Measurements from ENCODE around the gene DPF3. TPM values are rescaled to one million over a fixed set of nuclear protein-coding genes. Genes with fewer than 3 reads are reported as not detected.
"Not testable (repeated sequence)": the region's sequence is repeated elsewhere in the genome, so short reads cannot be mapped to it uniquely, and the experiment has no call there.

Gene DPF3
- total RNA-seq, 2 experiments from 2014 or later, result 10.3 to 10.7 TPM

- peaks cover 6% of the 10 kb centered on the region for H3K27me3 Mint-ChIP-seq (ENCODE audit: low read depth)
- ATAC-seq, result no peak
- H3K9me3 Mint-ChIP-seq (ENCODE audit: insufficient read depth), result peaks cover 25% of the 10 kb centered on the region
- ChIA-PET CTCF (no interaction called here), POLR2A (no interaction called here)
- no peak for DNase-seq
- H3K27ac Mint-ChIP-seq, result no peak overlapping the region
- H3K36me3 Mint-ChIP-seq (ENCODE audit: low read depth), result peaks cover 26% of the 10 kb centered on the region
- H3K4me1 Mint-ChIP-seq (ENCODE audit: low read depth), result peaks cover 7% of the 10 kb centered on the region
- no peak overlapping the region for H3K4me3 Mint-ChIP-seq
Observed at GRCh38 chr14:72753879-72754400, 140.0 kb downstream of the DPF3 start.

DNA sequence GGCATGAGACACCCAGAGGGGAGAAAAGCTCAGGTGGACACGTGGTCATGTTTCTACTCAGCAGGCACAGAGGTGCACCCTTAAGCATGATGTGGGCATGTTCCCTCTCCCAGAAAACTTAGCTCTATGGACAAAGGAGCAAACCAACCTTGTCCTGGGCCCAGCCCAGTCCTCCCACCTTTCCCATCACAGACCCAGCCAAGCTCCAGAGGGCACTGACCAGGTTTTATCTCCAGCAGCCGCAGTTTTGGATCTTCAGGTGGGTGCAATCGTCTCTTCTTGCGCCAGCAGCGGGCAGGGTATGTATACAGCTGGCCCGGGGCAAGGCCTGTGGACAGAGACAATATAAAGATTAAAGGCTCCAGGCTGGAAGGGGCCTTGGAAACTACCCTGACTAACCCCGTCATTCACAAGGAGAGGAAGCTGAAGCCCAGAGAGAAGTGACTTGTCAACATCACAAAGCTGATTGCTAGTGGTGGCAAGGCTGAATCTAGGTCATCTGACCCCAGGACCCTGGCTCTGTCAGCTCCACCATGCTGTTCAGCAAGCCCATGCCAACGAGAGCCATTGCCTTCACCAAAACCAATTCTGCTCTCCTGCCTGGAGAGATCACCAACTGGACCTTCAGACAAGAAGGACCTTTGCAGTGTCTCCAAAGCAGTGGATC lies 140.7 kb downstream of the DPF3 start:
- ChIA-PET CTCF (interaction anchor here (1.0 kb wide), 1 partner anchor 239 kb away, joined by 3 read pairs; no protein-coding TSS in a partner anchor), POLR2A (no interaction called here)
- Mint-ChIP-seq H3K4me1 (ENCODE audit: low read depth) (peaks cover 7% of the 10 kb centered on the region), H3K27ac (no peak overlapping the region), H3K4me3 (no peak overlapping the region), H3K27me3 (ENCODE audit: low read depth) (peaks cover 6% of the 10 kb centered on the region), H3K36me3 (ENCODE audit: low read depth) (peaks cover 25% of the 10 kb centered on the region), H3K9me3 (ENCODE audit: insufficient read depth) (peaks cover 18% of the 10 kb centered on the region)
- ATAC-seq (no peak), DNase-seq (no peak)

DNA sequence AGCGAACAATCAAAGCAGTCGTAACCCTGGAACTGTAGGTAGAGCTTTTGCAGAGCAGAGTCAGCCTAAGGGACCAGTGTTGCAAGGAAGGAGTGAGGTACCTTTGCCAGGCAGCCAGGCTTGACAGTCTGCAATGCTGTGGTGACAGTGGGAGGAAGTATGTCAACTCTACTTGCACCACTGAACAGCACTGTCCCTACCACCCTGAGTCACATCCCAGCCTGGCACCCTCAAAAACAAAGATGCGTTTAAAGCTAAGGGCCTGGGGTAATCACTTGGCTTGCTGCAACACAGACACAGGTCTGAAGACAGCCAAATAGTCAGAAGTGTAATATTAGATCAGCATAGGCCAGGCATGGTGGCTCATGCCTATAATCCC lies 141.9 kb downstream of the DPF3 start:
- Mint-ChIP-seq H3K27me3 (ENCODE audit: low read depth) (peaks cover 4% of the 10 kb centered on the region), H3K36me3 (ENCODE audit: low read depth) (peaks cover 27% of the 10 kb centered on the region), H3K9me3 (ENCODE audit: insufficient read depth) (peaks cover 12% of the 10 kb centered on the region), H3K4me3 (no peak overlapping the region), H3K4me1 (ENCODE audit: low read depth) (peaks cover 7% of the 10 kb centered on the region), H3K27ac (no peak overlapping the region)
- CTCF ChIA-PET, result interaction anchor here (1.0 kb wide), 1 partner anchor 238 kb away, joined by 3 read pairs; no protein-coding TSS in a partner anchor
- ATAC-seq, result no peak
- POLR2A ChIA-PET, result no interaction called here
- DNase-seq, result no peak

DNA sequence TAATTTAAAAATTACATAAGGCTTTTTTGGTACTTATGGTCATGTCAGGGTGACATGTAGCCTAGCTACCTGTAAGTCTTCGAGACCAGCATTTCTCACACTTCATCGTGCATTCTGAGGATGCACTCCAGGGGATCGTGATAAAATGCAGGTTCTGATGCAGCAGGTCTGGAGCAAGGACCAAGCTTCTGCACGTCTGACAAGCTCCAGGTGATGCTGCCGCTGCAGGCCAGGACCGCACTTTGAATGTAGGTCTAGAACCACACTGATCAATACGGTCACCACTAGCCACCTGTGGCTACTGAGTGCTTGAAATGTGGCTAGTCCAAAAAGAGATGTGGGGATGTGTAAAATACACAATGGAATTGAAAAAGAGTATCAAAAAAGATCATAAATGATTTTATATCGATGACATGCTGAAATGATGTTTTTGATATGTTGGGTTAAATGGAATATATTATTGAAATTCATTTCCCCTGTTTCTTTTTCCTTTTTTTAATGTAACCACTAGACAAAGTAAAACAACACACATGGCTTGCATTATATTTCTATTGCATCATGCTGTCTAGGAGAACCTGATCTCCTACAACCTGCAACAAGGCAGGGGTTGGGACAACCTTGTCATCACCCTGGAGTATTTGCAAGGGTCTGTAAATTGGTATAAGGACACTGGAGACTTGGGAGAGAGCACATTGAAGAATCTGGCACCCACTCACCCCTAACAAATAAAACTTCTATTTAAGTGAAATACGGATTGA lies 142.4 kb downstream of the DPF3 start:
- peaks cover 7% of the 10 kb centered on the region for H3K4me1 Mint-ChIP-seq (ENCODE audit: low read depth)
- DNase-seq (no peak), ATAC-seq (no peak)
- peaks cover 27% of the 10 kb centered on the region for H3K36me3 Mint-ChIP-seq (ENCODE audit: low read depth)
- no peak overlapping the region for H3K27ac Mint-ChIP-seq
- ChIA-PET POLR2A (no interaction called here), CTCF (no interaction called here)
- peaks cover 4% of the 10 kb centered on the region for H3K27me3 Mint-ChIP-seq (ENCODE audit: low read depth)
- H3K9me3 Mint-ChIP-seq (ENCODE audit: insufficient read depth), result peaks cover 9% of the 10 kb centered on the region
- no peak overlapping the region for H3K4me3 Mint-ChIP-seq

DNA sequence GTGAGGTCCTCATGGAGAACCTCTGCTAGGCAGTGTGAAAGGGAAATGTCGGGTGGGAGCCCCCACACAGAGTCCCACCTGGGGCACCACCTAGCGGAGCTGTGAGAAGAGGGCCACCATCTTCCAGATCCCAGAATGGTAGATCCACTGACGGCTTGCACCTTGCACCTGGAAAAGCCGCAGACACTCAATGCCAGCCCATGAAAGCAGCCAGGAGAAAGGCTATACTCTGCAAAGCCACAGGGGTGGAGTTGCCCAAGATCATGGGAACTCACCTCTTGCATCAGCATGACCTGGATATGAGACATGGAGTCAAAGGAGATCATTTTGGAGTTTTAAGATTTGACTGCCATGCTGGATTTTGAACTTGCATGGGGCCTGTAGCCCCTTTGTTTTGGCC lies 145.0 kb downstream of the DPF3 start:
- H3K27ac Mint-ChIP-seq; H3K9me3 Mint-ChIP-seq (ENCODE audit: insufficient read depth); ATAC-seq; H3K4me3 Mint-ChIP-seq; DNase-seq; POLR2A ChIA-PET; H3K27me3 Mint-ChIP-seq (ENCODE audit: low read depth); H3K4me1 Mint-ChIP-seq (ENCODE audit: low read depth); CTCF ChIA-PET: not testable (repeated sequence)
- peaks cover 25% of the 10 kb centered on the region for H3K36me3 Mint-ChIP-seq (ENCODE audit: low read depth)

DNA sequence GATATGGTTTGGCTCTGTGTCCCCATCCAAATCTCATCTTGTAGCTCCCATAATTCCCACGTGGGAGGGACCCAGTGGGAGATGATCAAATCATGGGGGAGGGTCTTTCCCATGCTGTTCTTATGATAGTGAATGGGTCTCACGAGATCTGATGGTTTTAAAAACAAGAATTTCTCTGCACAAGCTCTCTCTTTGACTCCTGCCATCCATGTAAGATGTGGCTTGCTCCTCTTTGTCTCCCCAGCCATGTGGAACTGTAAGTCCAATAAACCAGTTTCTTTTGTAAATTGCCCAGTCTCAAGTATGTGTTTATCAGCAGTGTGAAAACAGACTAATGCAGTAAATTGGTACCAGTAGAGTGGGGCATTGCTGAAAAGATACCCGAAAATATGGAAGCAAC lies 146.2 kb downstream of the DPF3 start:
- POLR2A ChIA-PET, result no interaction called here
- H3K4me1 Mint-ChIP-seq (ENCODE audit: low read depth), result peaks cover 5% of the 10 kb centered on the region
- H3K27me3 Mint-ChIP-seq (ENCODE audit: low read depth), result peaks cover 4% of the 10 kb centered on the region
- CTCF ChIA-PET, result no interaction called here
- no peak for DNase-seq
- H3K36me3 Mint-ChIP-seq (ENCODE audit: low read depth), result peaks cover 22% of the 10 kb centered on the region
- H3K27ac Mint-ChIP-seq, result no peak overlapping the region
- ATAC-seq, result no peak
- H3K9me3 Mint-ChIP-seq (ENCODE audit: insufficient read depth), result no peaks in the 10 kb centered on the region
- H3K4me3 Mint-ChIP-seq, result no peak overlapping the region

GRCh38 chr14:72745991-72746980 lies 147.6 kb downstream of the DPF3 start:
- no peaks in the 10 kb centered on the region for H3K4me1 Mint-ChIP-seq (ENCODE audit: low read depth)
- CTCF ChIA-PET, result no interaction called here
- DNase-seq, result no peak
- no peak for ATAC-seq
- no peak overlapping the region for H3K4me3 Mint-ChIP-seq
- no peaks in the 10 kb centered on the region for H3K9me3 Mint-ChIP-seq (ENCODE audit: insufficient read depth)
- POLR2A ChIA-PET, result no interaction called here
- peaks cover 4% of the 10 kb centered on the region for H3K27me3 Mint-ChIP-seq (ENCODE audit: low read depth)
- H3K27ac Mint-ChIP-seq, result no peak overlapping the region
- peaks cover 21% of the 10 kb centered on the region for H3K36me3 Mint-ChIP-seq (ENCODE audit: low read depth)

DNA sequence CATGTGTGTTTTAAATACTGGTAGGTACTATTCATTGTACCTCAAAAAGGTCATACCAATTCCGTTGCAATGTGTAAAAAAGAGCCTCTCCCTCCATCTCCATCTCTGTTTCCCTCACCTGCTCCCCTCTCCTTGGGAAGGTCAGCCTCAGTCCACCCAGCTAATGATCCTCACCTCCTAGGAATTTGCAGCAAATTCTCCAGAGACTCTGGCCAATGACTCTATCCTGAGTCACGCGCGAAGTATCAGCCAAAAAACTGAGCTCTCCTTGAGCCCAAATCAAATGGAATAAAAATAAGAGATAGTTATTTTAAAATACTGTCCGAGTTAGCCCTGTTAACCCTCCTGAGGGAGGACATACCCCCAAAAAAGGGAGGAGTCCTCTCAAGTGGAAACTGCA lies 148.4 kb downstream of the DPF3 start:
- DNase-seq, result no peak
- Mint-ChIP-seq H3K4me1 (ENCODE audit: low read depth) (no peaks in the 10 kb centered on the region), H3K27me3 (ENCODE audit: low read depth) (peaks cover 4% of the 10 kb centered on the region), H3K27ac (no peak overlapping the region), H3K9me3 (ENCODE audit: insufficient read depth) (no peaks in the 10 kb centered on the region), H3K4me3 (no peak overlapping the region), H3K36me3 (ENCODE audit: low read depth) (peaks cover 21% of the 10 kb centered on the region)
- ChIA-PET CTCF (no interaction called here), POLR2A (no interaction called here)
- no peak for ATAC-seq

- Mint-ChIP-seq H3K4me1 (ENCODE audit: low read depth) (no peaks in the 10 kb centered on the region), H3K27me3 (ENCODE audit: low read depth) (peaks cover 4% of the 10 kb centered on the region), H3K27ac (no peak overlapping the region), H3K4me3 (no peak overlapping the region), H3K36me3 (ENCODE audit: low read depth) (peaks cover 18% of the 10 kb centered on the region), H3K9me3 (ENCODE audit: insufficient read depth) (no peaks in the 10 kb centered on the region)
- ChIA-PET CTCF (no interaction called here), POLR2A (no interaction called here)
- no peak for DNase-seq
- ATAC-seq, result no peak
Observed at GRCh38 chr14:72744416-72745120, 149.3 kb downstream of the DPF3 start.

- ATAC-seq, result no peak
- POLR2A ChIA-PET, result interaction anchor here (0.6 kb wide), 1 partner anchor 117 kb away, joined by 3 read pairs; no protein-coding TSS in a partner anchor
- Mint-ChIP-seq H3K36me3 (ENCODE audit: low read depth) (peaks cover 11% of the 10 kb centered on the region), H3K4me3 (no peak overlapping the region), H3K27ac (no peak overlapping the region), H3K4me1 (ENCODE audit: low read depth) (no peaks in the 10 kb centered on the region), H3K27me3 (ENCODE audit: low read depth) (no peaks in the 10 kb centered on the region), H3K9me3 (ENCODE audit: insufficient read depth) (no peaks in the 10 kb centered on the region)
- CTCF ChIA-PET, result no interaction called here
- DNase-seq, result no peak
Observed at GRCh38 chr14:72743626-72744025, 150.3 kb downstream of the DPF3 start.

- no peaks in the 10 kb centered on the region for H3K9me3 Mint-ChIP-seq (ENCODE audit: insufficient read depth)
Observed at GRCh38 chr14:72742838-72743195, 151.1 kb downstream of the DPF3 start.

More at GRCh38 chr14:72742838-72743195, 151.1 kb downstream of the DPF3 start:
- ChIA-PET CTCF (no interaction called here), POLR2A (no interaction called here)
- H3K4me3 Mint-ChIP-seq, result no peak overlapping the region
- ATAC-seq (no peak), DNase-seq (no peak)
- peaks cover 4% of the 10 kb centered on the region for H3K36me3 Mint-ChIP-seq (ENCODE audit: low read depth)
- H3K27me3 Mint-ChIP-seq (ENCODE audit: low read depth), result no peaks in the 10 kb centered on the region
- H3K27ac Mint-ChIP-seq, result no peak overlapping the region
- no peaks in the 10 kb centered on the region for H3K4me1 Mint-ChIP-seq (ENCODE audit: low read depth)

All from activated CD8-positive, alpha-beta T cell treated with anti-CD3 and anti-CD28 coated beads, Interleukin-2, amount 10 ng/mL, durations not matched to agents 7 days and 5 days (primary cell).